ENCODE measurements around the gene MRPS14.

- TF ChIP-seq CTCF (IDR thresholded peaks at IDR 0.05) (no peak), POLR2AphosphoS5 (IDR thresholded peaks at IDR 0.05; ENCODE audit: insufficient read depth in 1 of 2, low read depth in 1 of 2) (no peak)
Measured at GRCh38 chr1:175024773-175025172, 1.5 kb upstream of the MRPS14 start.
